NCI-H1105 treated with DMSO at 0.1 percent for 48 hours (cell line): ENCODE results near the gene SIM1.

Experiments
- DNase-seq: peaks from one replicate; lab custom pipeline; 2025; lab: John Stamatoyannopoulos, UW

The SIM1 gene

DNA sequence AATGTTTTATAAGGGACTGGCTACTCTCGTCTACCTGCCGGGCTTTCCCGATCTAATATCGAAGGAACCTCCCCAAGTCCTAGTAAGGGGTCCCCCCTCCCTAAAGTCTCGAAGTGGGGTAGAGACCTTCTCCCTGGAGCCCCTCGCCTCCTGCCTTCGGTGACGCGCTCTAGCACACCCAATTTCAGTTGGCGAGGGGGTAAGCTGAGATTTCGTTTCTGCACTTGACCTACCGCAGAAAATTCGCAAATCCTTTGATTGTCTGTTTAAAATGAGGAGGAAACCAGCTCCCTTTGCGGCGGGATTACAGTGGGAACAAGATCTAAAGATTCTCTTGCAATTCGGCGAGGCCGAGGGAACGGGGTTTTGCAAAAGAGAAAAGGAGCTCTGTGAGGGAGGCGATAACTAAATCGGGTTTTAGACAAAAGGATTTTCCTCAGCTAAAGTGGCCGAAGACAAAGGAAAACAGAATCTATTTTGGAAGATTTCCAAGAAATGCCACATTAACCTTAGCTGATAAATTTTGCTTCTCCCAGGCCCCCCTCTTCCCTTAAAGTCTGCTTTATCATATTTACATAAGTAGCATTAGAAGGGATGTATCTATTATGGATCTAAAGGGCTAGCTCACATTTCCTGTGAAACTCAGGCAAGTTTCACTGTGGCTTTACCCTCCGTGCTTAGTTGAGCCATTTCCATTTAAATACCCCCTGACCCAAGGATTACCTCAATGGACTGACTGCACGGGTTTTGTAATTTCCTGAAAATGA is 8.4 kb downstream of the SIM1 start:
- no peak for DNase-seq

- DNase-seq, result no peak
These were observed 9.2 kb downstream of the SIM1 start for GRCh38 chr6:100455230-100456124.

DNA sequence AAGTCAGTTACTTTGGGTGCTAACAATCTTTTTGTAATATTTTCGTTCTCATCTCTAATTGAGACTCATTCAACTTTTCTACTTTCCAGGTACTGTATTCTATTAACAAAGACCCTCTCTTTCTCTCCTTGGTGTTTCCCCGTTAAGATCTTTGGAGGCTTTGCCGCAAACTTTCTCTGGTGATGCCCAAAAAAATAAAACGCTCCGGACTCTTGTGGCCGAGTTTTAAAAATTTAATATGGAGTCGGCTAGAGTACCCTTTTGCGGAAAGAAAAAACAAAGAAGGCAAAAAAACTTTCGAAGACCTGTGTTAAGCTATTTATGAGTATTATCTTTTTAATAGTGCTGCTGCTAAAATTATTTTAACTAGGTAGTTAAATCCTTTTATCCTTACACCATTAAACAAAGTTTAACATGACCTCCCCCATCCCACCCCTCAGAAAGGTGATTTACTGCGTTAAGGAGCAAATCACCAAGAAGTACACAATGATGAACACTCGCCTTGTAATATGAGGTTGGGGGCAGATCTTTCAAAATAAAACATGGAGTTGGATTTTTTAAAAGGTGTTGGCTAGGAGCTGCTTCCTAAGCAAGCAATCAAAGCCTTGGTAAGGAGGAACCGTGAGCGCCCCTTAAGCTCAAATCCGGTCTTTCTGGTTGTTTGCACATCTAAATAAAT is 10.0 kb downstream of the SIM1 start:
- DNase-seq, result no peak

DNA sequence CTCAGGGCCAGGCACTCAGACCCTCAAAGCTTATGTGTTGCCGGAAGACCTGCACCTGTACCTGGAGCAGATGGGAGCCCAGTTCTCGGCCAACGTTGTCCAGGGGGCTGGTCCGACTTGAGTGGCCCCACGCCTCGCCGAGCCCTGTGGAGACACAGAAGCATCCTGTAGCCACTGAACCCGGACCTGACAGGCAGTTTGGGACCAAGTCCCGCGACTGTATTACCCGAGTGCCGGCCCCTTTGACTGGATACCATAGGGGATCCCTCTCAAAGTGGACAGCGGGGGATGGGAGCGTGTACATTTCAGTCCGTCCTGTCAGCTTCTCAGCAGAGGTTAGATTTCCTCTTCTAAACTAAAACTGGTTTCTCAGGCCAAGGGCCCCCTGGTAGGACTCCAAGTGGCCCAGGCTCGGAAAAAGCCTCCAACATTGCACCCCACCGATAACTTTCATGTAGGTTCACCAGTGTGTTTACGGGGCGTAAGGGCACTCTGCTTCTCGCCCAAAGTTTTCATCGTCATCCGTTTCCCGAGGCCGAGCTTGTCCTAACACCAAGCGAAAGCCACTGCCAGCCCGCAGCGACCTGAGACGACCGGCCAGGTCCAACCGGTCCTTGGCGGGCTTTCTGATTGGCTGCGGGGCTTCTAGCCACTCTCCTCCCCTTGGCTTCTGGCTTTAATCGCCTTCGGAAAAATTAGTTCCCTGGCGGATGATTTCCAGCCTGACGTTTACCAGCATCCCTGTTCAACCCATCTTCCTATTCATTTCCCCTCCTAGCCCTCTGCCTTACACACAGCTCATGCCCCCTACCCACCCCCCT is 10.8 kb downstream of the SIM1 start:
- DNase-seq, result no peak

DNA sequence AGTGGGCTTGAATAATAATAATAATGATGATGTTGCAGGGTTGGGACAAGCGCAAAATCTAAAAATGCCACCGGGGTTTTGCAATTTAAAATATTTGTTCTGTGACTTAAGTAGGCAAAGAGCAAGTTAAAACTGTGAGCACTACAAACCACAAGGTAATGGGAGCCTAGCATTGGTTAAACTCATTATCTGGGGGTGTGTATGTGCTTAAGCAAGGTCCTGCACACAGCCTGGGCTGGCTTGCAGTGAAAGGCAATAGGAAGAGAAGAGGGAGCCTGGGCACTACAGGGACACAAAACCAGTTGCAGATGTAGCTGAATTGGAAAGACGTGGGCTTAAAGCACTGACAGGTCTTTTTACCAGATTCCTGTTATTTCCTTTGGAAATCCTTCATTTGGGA is 11.7 kb downstream of the SIM1 start:
- no peak for DNase-seq

GRCh38 chr6:100451577-100451976 is 13.1 kb downstream of the SIM1 start:
- DNase-seq, result no peak

- no peak for DNase-seq
These were observed 15.5 kb downstream of the SIM1 start for GRCh38 chr6:100449239-100449691.

DNA sequence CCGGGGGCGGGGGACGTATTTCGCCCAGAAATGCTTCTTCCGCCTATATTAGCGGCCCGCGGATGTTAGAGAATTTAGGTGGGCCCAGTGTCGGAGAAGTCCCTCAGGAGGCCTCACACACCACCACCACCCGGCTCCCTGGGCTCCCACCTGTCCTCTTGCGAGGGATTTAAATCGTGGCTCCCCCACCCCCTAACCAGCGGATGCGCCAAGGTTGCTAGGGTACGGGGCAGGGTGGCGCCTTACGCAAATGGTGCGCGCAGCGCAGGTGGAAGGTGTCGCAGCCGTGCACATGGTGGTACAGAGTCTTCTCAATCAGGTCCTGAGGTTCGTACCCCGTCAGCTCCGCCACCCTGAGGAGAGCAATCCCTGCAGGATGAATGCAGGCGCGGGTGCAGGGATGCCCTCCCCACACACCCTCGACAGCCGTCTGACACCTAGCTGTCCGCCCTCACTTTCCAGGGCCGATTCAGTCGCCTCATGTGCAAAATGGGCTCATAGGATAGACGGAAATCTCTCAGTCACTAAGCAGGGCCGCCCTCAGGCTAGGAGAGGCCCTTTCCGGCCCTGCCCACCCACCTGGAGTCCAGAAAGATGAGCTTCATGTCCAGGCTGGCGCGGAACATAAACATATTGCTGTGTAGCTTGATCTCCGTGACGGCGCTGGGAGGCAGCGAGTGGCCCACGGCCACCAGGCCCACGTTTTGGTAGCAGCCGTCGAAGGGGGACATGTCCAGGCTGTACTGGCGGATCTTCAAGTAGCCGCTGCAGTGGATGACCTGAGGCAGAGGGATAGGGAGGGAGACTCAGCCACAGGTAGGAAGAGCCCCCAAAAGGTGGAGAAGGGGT is 16.6 kb downstream of the SIM1 start:
- DNase-seq, result no peak

DNA sequence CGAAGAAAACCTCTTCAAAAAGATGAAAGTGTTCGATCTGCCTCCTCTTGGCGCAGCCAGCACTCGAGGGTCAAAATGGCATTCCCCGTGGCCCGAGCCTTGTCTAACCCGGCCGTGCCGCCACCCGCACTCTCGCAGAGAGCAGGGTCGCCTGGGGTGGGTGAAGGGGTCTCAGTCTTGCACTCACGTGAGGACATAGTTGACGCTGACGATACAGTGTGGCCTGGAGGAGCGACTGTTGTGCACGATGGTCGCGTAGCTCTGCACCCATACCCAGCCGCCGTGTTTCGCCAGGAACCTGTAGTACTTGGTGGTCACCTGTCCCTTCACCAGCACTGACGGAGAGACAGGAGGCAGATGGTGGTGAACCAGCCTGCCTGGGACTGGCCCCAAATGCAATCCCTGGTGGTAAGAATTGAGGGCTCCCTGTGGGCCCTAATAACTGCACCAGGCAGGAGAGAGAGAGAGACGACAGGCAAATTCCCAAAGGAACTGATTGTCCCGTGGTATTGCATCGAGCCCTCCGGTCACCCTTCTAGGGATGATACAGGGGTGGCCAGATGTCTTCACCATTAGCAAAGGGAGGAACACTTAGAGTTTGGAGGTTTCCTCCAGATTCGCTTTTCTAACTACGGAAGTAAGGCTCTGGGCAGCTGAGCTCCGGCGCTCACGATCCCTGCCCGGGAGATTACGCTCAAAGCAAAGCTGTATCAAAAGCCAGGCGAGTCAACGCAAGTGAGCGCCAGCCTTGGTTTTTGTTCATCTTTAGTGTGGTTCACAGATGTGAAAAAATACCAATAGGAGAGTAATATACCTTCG is 17.4 kb downstream of the SIM1 start:
- DNase-seq, result no peak

GRCh38 chr6:100446115-100447080 is 18.3 kb downstream of the SIM1 start:
- peak; percentile 62 for DNase-seq

DNA sequence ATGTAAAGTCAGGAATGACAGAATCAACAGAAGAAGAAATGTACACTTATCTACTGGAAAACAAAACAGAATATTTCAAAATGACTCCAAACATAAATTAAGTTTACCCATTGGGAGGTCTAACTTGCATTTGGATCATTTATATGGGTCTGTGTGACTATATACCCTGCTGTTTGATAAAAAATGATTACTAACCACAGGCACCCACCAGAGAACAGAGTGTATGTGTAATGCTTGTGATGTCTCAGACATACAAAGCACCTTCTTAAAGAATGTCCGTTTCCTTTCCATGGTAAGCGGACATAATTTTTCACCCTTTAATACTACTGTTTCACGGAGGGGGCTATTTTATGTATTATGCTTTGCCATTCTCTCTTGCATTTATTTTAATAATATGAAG is 19.2 kb downstream of the SIM1 start:
- no peak for DNase-seq

GRCh38 chr6:100440935-100441334 is 23.8 kb downstream of the SIM1 start:
- DNase-seq, result no peak

- no peak for DNase-seq
These were observed 29.4 kb downstream of the SIM1 start for GRCh38 chr6:100435299-100435698.

- DNase-seq, result no peak
These were observed 30.8 kb downstream of the SIM1 start for GRCh38 chr6:100433726-100434435.

- DNase-seq, result no peak
These were observed 32.6 kb downstream of the SIM1 start for GRCh38 chr6:100432136-100432535.

DNA sequence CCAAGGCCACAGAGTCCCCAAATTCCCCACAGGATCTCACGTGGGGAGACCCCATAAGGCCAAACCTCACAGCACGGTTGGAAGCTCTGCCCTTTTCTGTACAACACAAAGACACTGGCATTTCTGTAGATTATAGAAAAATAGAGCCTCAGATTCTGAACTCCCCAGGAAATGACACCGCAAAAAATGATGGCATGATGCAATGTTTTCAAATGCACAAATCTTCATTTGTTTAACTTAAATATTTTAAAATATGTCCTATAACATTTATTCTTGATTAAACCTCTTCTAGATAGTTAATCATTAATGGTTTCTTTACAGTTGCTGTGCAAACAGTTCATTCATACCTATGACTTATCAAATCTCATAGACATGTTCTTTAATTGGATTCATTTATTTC is 33.8 kb downstream of the SIM1 start:
- DNase-seq, result no peak

- DNase-seq, result no peak
These were observed 37.3 kb downstream of the SIM1 start for GRCh38 chr6:100427452-100427851.

GRCh38 chr6:100426744-100427338 is 37.9 kb downstream of the SIM1 start:
- DNase-seq, result no peak
